ENCODE data around the gene DZIP1L.

- TF ChIP-seq POLR2A (IDR thresholded peaks at IDR 0.05; ENCODE audit: extremely low read depth, insufficient read length) (no peak), CTCF (IDR thresholded peaks at IDR 0.05; ENCODE audit: low read depth, low read length) (peak; percentile 28), MAX (IDR thresholded peaks at IDR 0.05; ENCODE audit: low read depth, low read length) (no peak)
These were observed at the start of gene DZIP1L for GRCh38 chr3:138114988-138115971.
